Measurements from ENCODE around the gene IRAK1.

IRAK1 gene

GRCh38 chrX:154046940-154047610, 27.4 kb upstream of the IRAK1 start:
- ATAC-seq = no peak
- H3K9me3 Mint-ChIP-seq = no peaks in the 10 kb centered on the region
- no peak overlapping the region for H3K4me3 Mint-ChIP-seq
- peak overlapping the region in 1 of 2 donors; percentile 51 for H3K27ac Mint-ChIP-seq
- peaks cover 52% of the 10 kb centered on the region for H3K4me1 Mint-ChIP-seq
- no peak for DNase-seq
- H3K27me3 Mint-ChIP-seq = no peaks in the 10 kb centered on the region

DNA sequence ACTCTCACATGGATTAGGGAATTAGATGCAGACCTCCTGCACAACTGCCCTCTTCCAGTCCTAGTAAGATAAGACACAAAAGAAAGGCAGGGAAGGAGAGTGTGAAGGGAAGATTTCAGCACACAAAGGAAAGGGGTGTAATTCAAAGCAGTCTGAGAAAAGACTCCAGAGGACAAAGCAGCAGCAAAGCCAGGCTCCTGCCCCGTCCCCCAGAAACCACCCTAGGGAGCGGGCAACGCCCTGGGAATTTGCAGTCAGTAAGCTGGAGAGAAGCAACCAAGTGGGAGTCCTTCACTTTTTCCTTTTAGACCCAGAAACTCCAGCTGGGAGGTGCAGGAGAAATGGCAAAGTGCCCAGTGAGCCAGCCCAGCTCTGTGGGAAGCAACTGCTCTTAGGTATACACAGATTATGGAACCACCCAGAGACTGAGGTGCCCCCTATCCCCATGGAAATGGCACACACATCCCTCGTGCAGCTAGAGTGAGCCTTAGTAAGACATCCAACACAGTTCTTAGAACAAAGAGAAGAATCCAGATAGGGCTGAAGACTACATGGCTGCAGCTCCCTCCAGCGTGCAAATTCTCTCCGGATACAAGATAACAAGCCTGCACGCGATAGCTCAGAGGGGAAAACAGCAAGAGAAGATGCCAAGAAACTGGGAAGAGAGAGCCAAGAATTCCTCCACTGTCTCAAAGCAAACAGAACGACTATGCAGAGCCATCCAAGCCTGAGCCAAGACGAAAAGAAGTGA, 26.5 kb upstream of the IRAK1 start:
- Mint-ChIP-seq H3K9me3 (no peaks in the 10 kb centered on the region), H3K4me3 (no peak overlapping the region), H3K4me1 (peaks cover 52% of the 10 kb centered on the region), H3K27me3 (no peaks in the 10 kb centered on the region), H3K27ac (peak overlapping the region in 1 of 2 donors; percentile 76)
- DNase-seq (no peak), ATAC-seq (no peak)

DNA sequence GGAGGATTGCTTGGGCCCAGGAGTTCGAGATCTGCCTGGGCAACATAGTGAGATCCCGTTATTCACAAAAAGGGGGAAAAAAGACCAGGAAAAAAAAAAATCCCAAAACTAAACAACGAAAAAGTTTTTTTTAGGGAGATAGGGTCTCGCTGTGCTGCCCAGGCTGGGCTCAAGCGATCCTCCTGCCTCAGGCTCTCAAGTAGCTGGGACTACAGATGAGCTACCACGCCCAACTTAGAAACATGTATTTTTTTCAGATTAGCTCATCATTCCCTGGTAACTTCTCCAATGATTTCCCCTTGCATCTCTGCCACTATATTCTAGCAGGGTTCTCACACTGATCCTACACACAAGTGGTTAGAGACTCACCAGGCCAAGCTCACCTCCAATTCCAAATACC, 24.4 kb upstream of the IRAK1 start:
- Mint-ChIP-seq H3K27ac (no peak overlapping the region), H3K9me3 (no peaks in the 10 kb centered on the region), H3K4me1 (peaks cover 52% of the 10 kb centered on the region), H3K4me3 (no peak overlapping the region), H3K27me3 (no peaks in the 10 kb centered on the region)
- DNase-seq = no peak
- no peak for ATAC-seq

DNA sequence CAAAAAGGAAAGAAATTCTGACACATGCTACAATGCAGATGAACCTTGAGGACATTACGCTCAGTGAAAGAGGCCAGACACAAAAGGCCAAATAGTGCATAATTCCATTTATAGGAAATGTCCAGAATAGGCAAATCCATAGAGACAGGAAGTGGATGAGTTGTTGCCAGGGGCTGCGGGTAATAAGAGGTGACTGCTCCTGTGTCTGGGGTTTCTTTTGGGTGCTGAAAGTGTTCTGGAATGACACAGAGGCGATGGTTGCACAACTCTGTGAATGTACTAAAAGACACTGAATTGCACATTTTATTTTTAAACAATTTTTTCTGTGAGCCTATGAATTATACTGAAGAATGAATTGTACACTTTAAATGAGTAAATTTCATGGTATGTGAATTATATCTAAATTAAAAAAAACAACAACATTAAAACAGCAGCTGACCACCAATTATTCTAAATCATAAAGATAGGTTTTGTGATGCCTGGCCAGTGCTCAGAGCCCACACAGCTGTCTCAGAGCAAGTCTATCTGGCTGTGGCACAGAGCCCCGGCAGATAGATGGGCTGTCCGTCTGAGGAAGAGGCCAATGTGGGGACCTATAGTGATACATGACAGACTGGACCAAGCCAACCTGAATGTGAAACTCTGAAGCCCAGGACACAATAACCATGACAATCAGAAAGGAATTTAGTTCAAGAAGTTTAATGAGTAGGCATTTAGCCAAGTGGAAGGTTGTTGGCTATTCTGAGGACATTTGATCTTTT, 23.5 kb upstream of the IRAK1 start:
- Mint-ChIP-seq H3K4me3 (no peak overlapping the region), H3K27me3 (no peaks in the 10 kb centered on the region), H3K9me3 (no peaks in the 10 kb centered on the region), H3K4me1 (peaks cover 52% of the 10 kb centered on the region), H3K27ac (peak overlapping the region in 1 of 2 donors; percentile 42)
- DNase-seq = no peak
- no peak for ATAC-seq

- no peaks in the 10 kb centered on the region for H3K27me3 Mint-ChIP-seq
- H3K9me3 Mint-ChIP-seq = no peaks in the 10 kb centered on the region
- ATAC-seq = peak; percentile 34
- peak overlapping the region; percentile 13 to 31 for H3K4me3 Mint-ChIP-seq
- H3K4me1 Mint-ChIP-seq = peaks cover 44% of the 10 kb centered on the region
- DNase-seq = peak in 1 of 2 donors; percentile 13
- peak overlapping the region in 1 of 2 donors; percentile 34 for H3K27ac Mint-ChIP-seq
Observed at GRCh38 chrX:154040863-154041262, 21.2 kb upstream of the IRAK1 start.

DNA sequence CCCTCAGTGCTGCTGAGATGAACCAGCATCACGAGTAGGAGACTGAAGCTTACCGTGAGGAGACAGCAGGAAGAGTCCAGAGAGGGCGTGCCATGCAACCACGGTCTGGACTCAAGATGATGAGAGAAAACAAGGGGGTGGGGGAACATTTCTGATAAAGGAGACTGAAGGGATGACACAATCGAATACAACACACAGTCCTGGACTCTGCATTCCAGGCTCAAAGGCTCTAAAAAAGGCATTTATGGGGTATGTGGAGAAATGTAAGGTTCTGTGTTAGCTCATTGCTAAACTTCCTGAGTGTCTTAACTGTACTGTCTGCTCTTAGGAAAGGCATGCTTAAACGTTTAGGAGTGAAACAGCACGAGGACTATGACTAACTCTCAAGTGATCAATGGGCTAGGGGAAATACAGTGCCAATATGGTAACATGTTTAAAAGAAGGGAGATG, 20.6 kb upstream of the IRAK1 start:
- Mint-ChIP-seq H3K27me3 (no peaks in the 10 kb centered on the region), H3K9me3 (no peaks in the 10 kb centered on the region), H3K4me1 (peaks cover 45% of the 10 kb centered on the region), H3K27ac (peak overlapping the region in 1 of 2 donors; percentile 94), H3K4me3 (peak overlapping the region; percentile 13 to 31)
- no peak for DNase-seq
- peak; percentile 84 for ATAC-seq

DNA sequence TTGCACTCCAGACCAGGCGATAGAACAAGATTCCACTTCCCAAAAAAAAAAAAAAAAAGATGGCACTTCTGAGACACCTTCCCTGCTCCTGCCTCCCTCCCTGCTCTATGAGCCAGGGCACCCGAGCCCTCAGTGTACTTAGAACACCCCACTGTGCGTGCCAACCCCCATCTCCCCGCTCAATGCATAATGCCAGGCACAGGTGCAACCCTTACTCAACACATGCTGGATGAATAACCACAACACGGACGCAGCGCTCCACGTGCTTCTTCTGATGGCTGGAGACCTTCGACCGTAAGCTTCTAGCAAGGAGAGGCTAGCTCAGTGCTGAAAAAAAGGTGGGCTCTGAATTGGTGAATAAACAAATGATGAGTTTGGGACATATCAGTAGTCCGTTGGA, 19.9 kb upstream of the IRAK1 start:
- Mint-ChIP-seq H3K4me3 (no peak overlapping the region), H3K9me3 (no peaks in the 10 kb centered on the region), H3K27ac (peak overlapping the region in 1 of 2 donors; percentile 94), H3K27me3 (no peaks in the 10 kb centered on the region), H3K4me1 (peaks cover 45% of the 10 kb centered on the region)
- DNase-seq (no peak), ATAC-seq (no peak)

DNA sequence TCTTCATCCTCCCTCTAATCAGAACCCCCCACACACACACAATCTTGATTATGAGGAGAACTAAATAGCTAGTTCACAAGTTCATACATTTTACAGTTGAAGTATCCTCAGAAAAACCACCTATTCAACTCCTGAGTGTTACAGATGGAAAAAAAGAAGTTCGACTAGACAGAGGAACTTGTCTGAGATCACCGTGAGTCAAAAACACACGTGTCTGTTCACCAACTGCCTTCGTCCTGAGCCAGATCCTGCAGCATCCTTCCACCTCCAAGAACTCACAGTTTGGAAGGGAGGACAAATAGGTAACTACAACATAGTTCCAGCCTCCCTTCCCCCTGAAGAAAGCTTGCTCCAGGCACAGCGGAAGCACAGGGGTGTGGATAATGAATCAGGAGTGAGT, 19.0 kb upstream of the IRAK1 start:
- DNase-seq = no peak
- H3K27me3 Mint-ChIP-seq = no peaks in the 10 kb centered on the region
- H3K9me3 Mint-ChIP-seq = no peaks in the 10 kb centered on the region
- H3K4me1 Mint-ChIP-seq = peaks cover 45% of the 10 kb centered on the region
- no peak overlapping the region for H3K4me3 Mint-ChIP-seq
- no peak for ATAC-seq
- H3K27ac Mint-ChIP-seq = no peak overlapping the region

- H3K27me3 Mint-ChIP-seq = no peaks in the 10 kb centered on the region
- ATAC-seq (no peak), DNase-seq (no peak)
- H3K27ac Mint-ChIP-seq = no peak overlapping the region
- peaks cover 45% of the 10 kb centered on the region for H3K4me1 Mint-ChIP-seq
- H3K9me3 Mint-ChIP-seq = no peaks in the 10 kb centered on the region
- H3K4me3 Mint-ChIP-seq = no peak overlapping the region
Observed at GRCh38 chrX:154037754-154038153, 18.1 kb upstream of the IRAK1 start.

DNA sequence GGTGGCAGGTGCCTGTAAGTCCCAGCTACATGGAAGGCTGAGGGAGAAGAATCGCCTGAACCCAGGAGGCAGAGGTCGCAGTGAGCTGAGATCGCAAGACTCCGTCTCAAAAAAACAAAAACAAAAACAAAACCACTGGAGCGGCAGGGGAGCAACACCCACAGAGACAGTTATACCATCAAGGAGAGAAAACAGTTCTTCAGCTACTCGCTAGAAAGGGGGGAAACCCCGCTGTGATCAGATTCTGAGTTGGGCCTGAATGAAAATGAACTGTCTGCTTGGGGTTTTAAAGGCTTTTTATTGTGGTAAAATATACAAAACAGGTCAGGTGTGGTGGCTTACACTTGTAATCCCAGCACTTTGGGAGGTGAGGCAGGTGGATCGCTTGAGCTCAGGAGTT, 16.8 kb upstream of the IRAK1 start:
- peaks cover 35% of the 10 kb centered on the region for H3K4me1 Mint-ChIP-seq
- peak overlapping the region in 1 of 2 donors; percentile 31 for H3K4me3 Mint-ChIP-seq
- H3K27me3 Mint-ChIP-seq = no peaks in the 10 kb centered on the region
- H3K9me3 Mint-ChIP-seq = no peaks in the 10 kb centered on the region
- peak in 1 of 2 donors; percentile 24 for DNase-seq
- peak overlapping the region in 1 of 2 donors; percentile 71 for H3K27ac Mint-ChIP-seq
- peak; percentile 77 for ATAC-seq

GRCh38 chrX:154033848-154034247, 14.1 kb upstream of the IRAK1 start:
- Mint-ChIP-seq H3K27me3 (no peaks in the 10 kb centered on the region), H3K9me3 (no peaks in the 10 kb centered on the region), H3K4me3 (no peak overlapping the region), H3K27ac (peak overlapping the region in 1 of 2 donors; percentile 71), H3K4me1 (peaks cover 14% of the 10 kb centered on the region)
- DNase-seq = no peak
- ATAC-seq = no peak

DNA sequence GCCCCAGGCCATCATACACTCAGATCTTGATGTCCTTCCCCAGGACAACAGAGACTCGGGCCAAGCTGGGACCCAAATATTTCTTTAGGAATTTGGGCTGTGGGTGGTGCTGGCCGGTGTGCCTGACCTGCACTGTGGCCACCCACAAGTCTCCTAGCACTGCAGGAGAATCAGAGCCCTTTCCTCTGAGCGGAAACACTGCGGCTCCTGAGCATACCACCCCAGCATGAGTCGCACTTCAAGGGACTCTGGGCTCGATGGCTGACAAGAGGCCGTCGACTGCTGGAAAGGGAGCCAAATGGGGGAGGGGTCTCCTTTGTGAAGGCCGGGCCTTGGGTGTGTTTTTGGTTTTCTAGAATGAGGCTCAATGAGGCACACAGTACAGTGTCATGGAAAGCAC, 13.0 kb upstream of the IRAK1 start:
- Mint-ChIP-seq H3K27ac (no peak overlapping the region), H3K4me3 (no peak overlapping the region), H3K27me3 (no peaks in the 10 kb centered on the region), H3K4me1 (peaks cover 10% of the 10 kb centered on the region), H3K9me3 (no peaks in the 10 kb centered on the region)
- DNase-seq (no peak), ATAC-seq (no peak)

GRCh38 chrX:154032160-154032559, 12.5 kb upstream of the IRAK1 start:
- DNase-seq (no peak), ATAC-seq (no peak)
- no peaks in the 10 kb centered on the region for H3K27me3 Mint-ChIP-seq
- no peak overlapping the region for H3K4me3 Mint-ChIP-seq
- H3K9me3 Mint-ChIP-seq = no peaks in the 10 kb centered on the region
- H3K27ac Mint-ChIP-seq = peak overlapping the region in 1 of 2 donors; percentile 59
- peaks cover 10% of the 10 kb centered on the region for H3K4me1 Mint-ChIP-seq

GRCh38 chrX:154030715-154031305, 11.1 kb upstream of the IRAK1 start:
- Mint-ChIP-seq H3K27me3 (no peaks in the 10 kb centered on the region), H3K27ac (no peak overlapping the region), H3K4me3 (no peak overlapping the region), H3K4me1 (peaks cover under 1% of the 10 kb centered on the region), H3K9me3 (no peaks in the 10 kb centered on the region)
- ATAC-seq = no peak
- no peak for DNase-seq

- H3K4me3 Mint-ChIP-seq = no peak overlapping the region
- no peaks in the 10 kb centered on the region for H3K4me1 Mint-ChIP-seq
- ATAC-seq (no peak), DNase-seq (no peak)
- H3K9me3 Mint-ChIP-seq = no peaks in the 10 kb centered on the region
- no peaks in the 10 kb centered on the region for H3K27me3 Mint-ChIP-seq
- H3K27ac Mint-ChIP-seq = no peak overlapping the region
Observed at GRCh38 chrX:154030266-154030665, 10.6 kb upstream of the IRAK1 start.

Measured in stimulated activated naive CD8-positive, alpha-beta T cell treated with anti-CD3 and anti-CD28 coated beads, Interleukin-15, amount 100 ng/mL, for 72 hours (primary cell).